M059J (cell line): Measurements from ENCODE around the gene RTCA. TPM values are rescaled to one million over a fixed set of nuclear protein-coding genes. Genes with fewer than 3 reads are reported as not detected.
"Not testable (repeated sequence)": the region's sequence is repeated elsewhere in the genome, so short reads cannot be mapped to it uniquely, and the experiment has no call there.

Experiments used
- DNase-seq: peaks from one replicate; pipeline ENCODE4 v3.0.0-alpha.2; 2012; ENCODE audit warnings: low read depth
- total RNA-seq: library from RNA; depleted of rRNA; stranded (reverse); fragments of >200 nt; shearing (Covaris generic); gene quantifications from 2 replicates; pipeline ENCODE4 v1.2.3, GENCODE V29; 2014

The RTCA gene
- total RNA-seq, 1 experiment from 2014 or later: 52.7 TPM

GRCh38 chr1:100306735-100307313 lies 40.8 kb downstream of the RTCA start:
- no peak for DNase-seq

DNA sequence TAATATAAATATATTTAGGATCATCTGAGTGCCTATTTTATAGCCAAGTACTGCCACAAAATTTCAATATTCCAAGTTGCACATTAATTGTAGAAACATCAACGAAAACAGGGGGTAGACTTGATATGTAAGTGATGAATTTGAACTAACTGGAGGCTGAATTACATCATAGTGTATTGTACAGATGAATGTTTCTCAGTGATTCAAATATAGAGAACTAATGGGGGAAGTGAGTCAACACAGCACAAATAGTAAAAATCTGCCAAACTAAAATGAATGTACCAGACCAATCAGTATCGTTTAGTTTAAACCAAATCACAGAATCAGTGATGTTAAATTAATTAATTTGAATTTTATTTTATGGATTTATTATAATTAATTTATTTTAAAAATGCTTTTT lies 42.8 kb downstream of the RTCA start:
- no peak for DNase-seq

DNA sequence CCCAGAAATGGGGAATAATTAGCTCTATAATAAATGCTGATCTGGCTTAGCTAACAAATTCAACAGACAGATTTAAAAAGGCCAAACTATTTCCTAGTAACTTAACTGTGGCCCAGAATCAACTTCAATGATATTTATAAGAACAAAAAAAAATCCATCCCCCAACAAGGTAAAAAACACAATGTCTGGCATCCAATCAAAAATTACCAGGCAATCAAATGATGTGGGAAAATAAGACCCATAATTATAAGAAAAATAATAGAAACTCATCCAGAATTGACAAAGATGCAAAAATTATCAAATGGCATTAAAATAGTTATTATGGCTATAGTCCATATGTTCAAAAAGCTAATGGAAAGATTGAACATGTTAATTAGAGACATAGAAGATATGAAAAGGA lies 43.8 kb downstream of the RTCA start:
- no peak for DNase-seq

DNA sequence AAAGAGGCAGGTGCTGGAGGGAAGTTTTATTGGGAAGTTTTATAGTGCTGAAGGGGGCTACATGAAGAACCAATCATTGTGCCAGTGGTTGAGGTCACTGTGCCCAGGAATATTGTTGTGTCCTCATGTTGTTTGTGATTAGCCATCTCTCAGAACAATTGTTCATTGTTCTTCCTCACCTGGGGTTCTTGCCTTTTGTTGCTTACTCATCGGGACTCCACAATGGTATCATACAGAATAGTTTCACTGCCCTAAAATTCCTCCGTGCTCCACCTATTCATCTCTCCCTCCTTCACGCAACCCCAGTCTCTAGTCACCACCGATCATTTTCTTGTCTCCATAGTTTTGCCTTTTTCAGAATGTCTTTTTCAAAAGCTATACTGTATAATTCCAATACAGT lies 47.4 kb downstream of the RTCA start:
- DNase-seq: no peak

- DNase-seq: no peak
Measured at GRCh38 chr1:100316622-100317021, 50.6 kb downstream of the RTCA start.

DNA sequence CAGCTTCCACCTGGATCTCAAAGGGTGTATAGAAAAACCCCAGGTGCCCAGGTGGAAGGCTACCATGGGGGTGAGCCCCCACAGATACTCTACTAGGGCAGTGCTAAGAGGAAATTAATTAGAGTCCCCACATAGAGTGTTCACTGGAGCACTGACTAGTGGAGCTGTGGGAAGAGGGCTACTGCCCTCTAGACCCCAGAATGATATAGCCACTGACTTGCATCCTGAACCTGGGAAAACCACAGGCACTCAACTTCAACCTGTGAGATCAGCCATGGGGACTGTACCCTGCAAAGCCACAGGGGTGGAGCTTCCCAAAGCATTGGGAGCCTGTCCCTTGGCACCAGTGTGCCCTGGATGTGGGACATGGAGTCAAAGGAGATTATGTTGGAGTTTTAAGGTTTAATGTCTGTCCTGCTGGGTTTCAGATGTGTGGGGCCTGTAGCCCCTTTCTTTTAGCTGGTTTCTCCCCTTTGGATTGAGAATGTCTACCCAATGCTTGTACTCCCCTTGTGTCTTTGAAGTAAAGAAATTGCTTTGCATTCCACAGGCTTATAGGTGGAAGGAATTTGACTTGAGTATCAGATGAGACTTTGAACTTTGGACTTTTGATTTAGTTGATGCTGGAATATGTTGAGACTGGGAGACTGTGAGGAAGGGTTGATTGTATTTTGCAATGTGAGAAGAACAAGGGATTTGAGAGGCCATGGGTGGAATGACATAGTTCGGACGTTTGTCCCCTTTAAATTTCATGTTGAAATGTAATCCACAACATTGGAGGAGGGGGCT lies 54.5 kb downstream of the RTCA start:
- DNase-seq: no peak

DNA sequence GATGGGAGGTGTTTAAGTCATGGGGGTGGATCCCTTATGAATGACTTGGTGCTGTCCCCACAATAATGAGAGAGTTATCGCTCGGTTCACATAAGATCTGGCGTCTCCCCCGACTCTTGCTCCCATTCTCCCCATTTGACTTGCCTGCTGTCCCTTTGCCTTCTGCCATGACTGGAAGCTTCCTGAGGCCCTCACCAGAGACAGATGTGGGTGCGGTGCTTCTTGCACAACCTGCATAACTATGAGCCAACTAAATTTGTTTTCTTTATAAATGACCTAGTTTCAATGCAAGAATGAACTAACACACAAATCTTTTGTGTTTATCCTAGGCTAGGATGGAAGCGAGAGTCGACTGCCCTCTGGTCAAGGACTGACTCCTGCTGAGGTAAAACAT lies 55.1 kb downstream of the RTCA start:
- DNase-seq: no peak

- no peak for DNase-seq
Measured at GRCh38 chr1:100321506-100321905, 55.5 kb downstream of the RTCA start.

- no peak for DNase-seq
Measured at GRCh38 chr1:100322436-100323211, 56.6 kb downstream of the RTCA start.

GRCh38 chr1:100323419-100324106 lies 57.5 kb downstream of the RTCA start:
- no peak for DNase-seq

- DNase-seq: no peak
Measured at GRCh38 chr1:100325415-100326324, 59.7 kb downstream of the RTCA start.

DNA sequence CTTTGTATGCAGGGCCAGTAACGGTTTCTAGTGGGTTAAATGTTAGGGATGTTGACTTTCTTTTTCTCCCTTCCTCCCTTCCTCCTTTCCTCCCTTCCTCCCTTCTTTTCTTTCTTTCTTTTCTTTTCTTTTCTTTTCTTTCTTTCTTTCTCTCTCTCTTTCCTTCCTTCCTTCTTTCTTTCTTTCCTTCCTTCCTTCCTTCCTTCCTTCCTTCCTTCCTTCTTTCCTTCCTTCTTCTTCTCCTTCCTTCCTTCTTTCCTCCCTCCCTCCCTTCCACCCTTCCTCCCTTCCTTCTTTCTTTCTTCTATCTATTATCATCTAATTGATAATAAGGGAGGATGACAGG lies 60.3 kb downstream of the RTCA start:
- not testable (repeated sequence) for DNase-seq

DNA sequence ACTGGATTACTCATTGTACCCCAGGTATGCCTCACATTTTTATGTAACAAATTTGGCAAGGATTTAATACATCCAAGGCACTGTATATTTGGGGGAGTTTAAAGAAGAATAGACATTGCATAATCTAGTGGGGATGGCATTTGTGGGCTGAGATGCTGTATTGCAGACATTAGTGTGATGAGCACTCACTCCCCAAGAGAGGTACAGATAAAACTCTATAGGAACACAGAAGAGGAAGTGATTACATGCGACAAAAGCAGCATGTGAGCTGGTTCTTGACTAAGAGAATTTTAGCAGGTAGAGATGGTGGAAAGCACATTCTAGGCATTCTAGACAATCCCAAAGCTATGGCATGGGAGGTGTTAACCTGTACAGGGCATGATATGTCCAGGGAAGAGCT lies 62.1 kb downstream of the RTCA start:
- no peak for DNase-seq

DNA sequence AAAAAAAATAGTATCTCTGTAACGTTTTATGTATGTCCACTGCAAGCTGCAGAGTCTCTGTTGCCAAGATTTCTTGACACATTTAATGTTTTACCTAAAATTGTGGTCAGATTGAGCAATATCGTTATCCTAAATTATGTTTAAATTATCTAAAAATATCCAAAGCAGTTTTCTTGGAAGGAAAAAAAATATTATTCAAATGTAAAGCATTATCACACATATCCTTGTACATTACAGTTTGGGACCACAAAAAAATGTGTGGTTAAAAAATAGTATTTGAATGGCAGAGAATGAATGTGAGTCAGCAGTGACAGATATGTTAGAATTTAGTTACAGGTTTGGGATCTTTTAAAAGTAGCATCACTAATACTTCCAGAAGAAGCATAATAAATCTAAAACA lies 65.1 kb downstream of the RTCA start:
- DNase-seq: not testable (repeated sequence)

- DNase-seq: no peak
Measured at GRCh38 chr1:100332331-100332730, 66.3 kb downstream of the RTCA start.

- DNase-seq: no peak
Measured at GRCh38 chr1:100335436-100335835, 69.4 kb downstream of the RTCA start.

GRCh38 chr1:100337878-100338277 lies 71.9 kb downstream of the RTCA start:
- DNase-seq: not testable (repeated sequence)

DNA sequence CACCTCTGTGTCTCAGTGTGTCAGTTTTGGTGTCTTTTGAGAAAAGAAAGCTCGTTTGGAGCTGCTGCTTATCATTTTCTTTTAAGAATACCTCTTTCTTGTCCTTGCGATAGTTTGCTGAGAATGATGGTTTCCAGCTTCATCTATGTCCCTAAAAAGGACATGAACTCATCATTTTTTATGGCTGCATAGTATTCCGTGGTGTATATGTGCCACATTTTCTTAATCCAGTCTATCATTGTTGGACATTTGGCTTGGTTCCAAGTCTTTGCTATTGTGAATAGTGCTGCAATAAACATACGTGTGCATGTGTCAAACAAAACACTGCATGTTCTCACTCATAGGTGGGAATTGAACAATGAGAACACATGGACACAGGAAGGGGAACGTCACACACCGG lies 73.7 kb downstream of the RTCA start:
- not testable (repeated sequence) for DNase-seq

- DNase-seq: no peak
Measured at GRCh38 chr1:100340494-100340893, 74.5 kb downstream of the RTCA start.

DNA sequence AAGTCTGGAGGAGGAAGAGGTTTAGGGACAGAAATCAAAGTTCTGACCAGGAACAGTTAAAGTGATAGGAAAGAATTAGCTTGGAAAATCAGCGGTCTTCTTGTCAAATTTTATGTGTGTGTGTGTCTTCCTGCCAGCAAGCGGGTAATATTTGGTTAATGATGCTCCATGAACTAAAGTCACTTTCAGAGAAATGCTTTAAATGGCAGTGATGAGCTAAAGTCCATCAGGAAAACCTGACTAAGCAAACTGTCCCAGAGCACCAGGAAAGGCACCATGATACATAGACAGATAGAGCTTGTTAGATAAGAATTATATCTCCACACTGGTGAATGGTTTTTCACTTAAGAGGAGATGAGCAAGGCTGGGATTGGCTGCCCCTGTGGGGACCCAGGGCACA lies 76.3 kb downstream of the RTCA start:
- no peak for DNase-seq
